GM19351 (cell line): ENCODE results near the gene MYO6.
"Not testable (repeated sequence)": the region's sequence is repeated elsewhere in the genome, so short reads cannot be mapped to it uniquely, and the experiment has no call there.

Source experiments
- ATAC-seq: cut with Tn5 transposase; IDR thresholded peaks from one replicate; pipeline ENCODE4 v1.9.1; 2021; ENCODE audit warnings: mild to moderate bottlenecking, moderate library complexity; ENCODE audit not compliant: unreplicated experiment

MYO6 gene

DNA sequence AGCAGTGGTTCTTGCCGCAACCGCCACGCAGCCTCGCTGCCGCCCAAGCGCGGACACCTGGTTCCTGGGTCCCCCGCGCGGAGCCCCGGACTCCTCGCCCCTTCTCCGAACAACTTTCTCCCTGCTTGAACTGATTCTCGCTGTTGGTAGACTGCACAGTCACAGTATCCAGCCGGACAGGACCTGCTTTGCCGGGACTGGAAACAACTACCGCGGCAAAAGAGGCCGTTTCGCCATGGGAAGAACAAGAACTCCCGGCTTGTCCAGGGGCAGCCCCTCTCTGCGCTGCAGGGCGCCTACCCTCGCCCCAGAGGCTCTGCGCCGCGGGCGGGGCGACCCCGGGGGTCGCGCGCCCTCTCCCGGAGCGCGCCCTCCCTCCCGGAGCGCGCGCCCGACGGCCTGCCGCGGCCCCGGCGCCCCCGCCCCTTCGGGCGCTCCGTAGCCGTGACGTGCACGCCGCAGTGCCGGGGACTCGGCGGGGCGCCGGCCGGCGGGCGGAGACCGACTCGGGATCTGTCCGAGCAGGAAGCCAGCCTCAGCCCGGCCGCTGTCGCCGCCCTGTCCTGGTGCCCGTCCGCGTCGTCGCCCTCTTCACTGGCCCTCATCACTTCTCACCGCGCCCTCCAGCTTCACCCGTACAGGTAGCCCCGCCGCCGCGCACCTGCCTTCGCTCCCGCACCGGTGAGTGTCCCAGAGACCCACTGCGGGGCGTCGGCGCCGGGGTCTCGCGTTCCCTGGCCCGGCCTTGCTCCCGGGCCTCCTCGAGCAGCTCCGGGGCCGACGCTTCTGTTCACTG lies at the start of gene MYO6:
Gene MYO6 (plus strand): TSS at position 497 of the 796 bp plus-strand sequence. CDS start 68,309 bp downstream, outside the sequence.
- peak; percentile 79 for ATAC-seq

DNA sequence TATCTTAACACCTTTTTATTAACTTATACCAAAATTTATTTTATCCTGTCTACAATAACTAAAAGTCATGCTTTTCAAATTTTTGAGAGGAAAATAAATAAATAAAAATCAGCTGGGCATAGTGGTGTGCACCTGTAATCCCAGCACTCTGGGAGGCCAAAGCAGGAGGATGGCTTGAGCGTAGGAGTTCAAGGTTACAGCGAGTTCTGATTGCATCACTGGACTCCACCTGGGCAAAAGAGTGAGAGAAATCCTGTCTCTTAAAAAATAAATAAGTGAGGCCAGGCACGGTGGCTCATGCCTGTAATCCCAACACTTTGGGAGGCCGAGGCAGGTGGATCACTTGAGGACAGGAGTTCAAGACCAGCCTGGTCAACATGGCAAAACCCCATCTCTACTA lies 40.7 kb upstream of the MYO6 start:
- not testable (repeated sequence) for ATAC-seq

DNA sequence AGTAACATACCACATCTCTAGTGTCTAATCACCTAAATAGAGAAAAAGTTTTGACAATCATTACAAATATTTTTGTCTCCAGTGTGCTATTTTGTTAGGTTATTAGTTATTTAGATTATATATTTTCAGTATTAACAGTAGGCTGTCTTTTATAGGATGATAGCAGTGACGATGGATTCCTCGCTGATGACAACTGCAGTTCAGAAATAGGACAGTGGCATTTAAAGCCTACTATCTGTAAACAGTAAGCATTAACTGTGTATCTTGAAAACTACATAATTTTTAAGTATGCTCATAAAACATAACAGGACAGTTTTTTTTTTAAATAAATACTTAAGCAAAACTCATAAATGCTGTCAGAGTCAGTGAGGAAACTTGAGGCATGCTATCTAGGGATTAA lies 37.9 kb upstream of the MYO6 start:
- no peak for ATAC-seq

DNA sequence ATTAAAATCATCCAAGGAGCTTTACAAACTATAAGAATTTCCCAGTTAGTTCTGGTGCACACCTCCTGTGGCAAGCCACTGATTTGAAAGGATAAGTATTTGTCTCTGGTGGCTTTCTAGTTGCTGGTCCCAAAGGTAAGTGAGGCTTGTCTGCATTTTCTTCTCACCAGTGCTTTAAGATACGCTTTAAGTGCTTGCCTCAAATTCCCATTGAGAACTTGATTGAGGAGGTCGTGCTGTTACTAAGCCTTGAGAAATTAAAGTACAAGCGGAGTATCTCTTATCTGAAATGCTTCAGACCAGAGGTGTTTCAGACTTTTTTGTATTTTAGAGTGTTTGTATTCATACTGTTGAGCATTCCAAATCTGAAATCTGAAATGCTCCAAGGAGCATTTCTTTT lies 29.9 kb upstream of the MYO6 start:
- no peak for ATAC-seq

DNA sequence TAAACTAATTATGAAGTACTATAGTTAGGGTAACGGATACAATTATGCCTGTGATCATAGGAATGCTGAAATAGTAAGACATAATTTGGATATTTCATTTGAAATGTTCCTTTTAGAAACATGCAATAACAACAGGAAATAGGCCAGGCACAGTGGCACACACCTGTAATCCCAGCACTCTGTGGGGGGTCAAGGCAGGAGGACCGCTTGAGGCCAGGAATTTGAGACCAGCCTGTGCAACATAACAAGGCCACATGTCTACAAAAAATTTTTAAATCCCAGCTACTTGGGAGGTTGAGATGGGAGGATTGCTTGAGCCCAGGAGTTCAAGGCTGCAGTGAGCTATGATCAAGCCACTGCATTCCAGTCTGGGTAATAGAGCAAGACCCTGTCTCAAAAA lies 25.7 kb upstream of the MYO6 start:
- ATAC-seq, result no peak

DNA sequence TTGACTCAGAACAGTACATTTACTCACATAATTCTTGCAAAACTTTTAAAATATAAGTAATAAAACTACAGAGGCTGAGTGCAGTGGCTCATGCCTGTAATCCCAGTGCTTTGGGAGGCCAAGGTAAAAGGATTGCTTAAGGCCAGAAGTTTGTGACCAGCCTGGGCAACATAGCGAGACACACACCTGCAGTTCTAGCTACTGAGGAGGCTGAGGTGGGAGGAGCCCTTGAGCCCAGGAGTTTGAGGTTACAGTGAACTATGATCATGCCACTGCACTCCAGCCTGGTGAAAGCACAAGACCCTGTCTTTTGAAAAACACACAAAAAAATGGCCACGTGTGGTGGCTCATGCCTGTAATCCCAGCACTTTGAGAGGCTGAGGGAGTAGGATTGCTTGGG lies 21.8 kb upstream of the MYO6 start:
- no peak for ATAC-seq

DNA sequence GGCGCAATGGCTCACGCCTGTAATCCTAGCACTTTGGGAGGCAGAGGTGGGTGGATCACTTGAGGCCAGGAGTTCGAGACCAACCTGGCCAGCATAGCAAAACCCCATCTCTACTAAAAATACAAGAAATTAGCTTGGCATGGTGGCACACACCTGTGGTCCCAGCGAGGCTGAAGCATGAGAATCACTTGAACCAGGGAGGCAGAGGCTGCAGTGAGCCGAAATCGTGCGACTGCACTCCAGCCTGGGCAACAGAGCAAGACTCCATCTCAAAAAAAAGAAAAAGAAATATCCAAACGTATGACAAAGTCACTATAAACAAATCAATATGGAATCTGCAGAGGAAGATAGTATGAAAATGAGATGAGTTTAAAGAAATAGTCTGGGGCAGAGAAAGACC lies 18.0 kb upstream of the MYO6 start:
- ATAC-seq, result not testable (repeated sequence)

DNA sequence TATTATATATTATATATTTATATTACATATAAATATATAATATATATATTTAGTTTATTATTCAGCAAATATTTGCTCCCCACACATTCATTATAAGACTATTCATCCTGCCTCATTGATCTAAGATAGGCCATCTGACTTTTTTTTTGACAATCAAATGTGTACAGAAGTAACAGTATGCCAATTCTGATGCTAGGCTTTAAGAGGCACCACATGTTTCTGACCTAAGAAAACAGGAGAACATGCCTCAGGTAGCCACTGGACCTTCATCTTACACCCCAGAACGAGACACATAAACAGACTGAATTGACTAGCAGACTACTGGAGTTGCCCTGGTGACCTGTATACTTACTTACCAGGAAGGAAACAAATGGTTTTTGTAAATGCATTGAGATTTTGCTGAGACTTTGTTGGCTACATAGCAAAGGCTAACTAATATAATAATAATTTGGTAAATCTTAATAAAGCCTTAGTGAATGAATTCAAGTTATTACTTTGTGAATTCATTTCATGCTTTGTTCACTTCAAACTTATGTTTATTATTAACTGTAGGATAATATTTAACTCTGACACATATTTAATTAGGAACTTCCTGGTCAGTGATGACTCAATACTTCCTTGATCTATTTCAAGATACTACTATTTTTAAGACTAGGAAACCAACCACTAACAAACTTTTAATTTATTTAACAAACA lies 13.4 kb upstream of the MYO6 start:
- peak; percentile 77 for ATAC-seq

DNA sequence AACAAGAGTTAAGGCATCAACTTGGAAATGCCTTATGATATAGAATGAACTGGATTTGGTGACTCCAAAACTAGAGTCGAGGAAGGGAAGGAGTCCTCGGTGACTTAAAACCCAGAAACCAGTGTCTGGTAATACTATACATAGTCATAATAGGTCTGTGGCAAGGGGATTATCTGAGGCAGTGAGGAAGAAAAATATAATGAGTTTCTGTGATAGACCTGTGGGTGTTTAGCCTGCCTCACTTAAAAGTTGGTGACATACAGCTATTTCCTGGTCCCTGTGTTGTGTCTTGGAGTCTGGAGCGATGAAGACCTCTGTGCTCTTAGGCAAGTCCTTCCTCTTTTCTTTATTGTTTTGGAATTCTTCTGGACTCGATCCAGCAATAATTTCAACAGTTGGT lies 5.1 kb upstream of the MYO6 start:
- ATAC-seq, result no peak

DNA sequence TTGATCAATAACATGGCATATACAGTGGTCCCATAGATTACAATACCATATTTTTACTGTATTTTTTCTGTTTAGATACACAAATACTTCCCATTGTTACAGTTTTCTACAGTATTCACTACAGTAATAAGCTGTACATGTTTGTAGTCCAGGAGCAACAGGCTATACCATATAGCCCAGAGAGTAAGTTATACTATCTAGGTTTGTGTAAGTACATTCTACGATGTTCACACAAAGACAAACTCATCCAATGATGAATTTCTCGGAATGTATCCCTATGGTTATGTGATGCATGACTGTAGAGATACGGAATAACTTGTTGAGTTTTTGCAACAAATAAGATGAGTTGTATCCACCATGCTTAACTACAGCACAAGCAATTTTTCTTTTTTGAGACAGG lies 3.6 kb upstream of the MYO6 start:
- no peak for ATAC-seq

DNA sequence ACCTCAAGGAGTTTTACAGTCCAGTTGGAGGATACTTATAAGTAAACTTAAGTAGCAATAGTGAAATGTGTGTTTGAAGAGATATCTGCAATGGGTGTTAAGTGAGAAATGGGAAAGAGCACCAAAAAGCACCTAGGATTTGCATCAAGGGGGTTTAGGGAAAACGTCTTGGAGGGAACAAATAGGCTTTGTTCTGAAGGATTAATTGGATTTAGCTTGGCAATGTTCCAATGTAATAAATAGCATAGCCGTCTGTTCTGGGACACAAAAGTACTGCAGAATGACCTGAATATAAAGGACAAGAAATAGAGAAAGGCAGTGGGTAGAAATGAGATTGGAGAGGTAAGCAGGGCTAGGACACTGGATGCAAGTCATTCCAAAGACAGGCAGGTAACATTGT lies 2.8 kb upstream of the MYO6 start:
- ATAC-seq, result no peak

DNA sequence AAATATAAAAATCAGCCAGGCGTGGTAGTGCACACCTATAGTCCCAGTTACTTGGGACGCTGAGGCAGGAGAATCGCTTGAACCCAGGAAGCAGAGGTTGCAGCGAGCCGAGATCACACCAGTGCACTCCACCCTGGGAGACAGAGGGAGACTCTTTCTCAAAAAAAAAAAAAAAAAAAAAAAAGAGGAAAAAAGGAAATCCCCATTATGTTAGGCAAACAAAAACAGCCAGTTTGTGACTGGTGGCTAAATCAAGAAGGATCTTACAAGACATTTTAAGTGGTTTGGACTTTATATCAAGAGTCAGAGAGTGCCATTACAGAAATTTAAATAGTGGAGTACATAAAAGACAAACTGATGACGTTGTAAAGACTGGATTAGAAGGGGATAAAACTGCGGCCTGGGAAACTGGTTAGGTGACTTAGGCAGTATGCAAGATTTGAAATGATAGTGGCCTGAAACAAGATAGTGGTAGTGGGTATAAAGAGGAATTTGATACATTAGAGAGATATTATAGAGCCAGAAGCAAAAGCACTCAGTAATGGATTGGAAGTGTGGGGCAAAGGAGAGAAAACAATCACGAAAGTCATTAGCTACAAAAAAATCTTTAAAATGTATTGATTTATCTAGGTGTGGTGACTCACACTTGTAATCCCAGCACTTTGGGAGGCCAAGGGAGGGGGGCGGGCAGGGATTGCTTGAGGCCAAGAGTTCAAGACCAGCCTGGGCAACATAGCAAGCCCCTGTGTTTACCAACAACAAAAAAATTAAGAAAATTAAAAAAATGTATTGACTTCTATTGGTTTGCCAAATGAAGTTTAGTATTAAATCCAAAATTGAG lies 1.7 kb upstream of the MYO6 start:
- no peak for ATAC-seq

DNA sequence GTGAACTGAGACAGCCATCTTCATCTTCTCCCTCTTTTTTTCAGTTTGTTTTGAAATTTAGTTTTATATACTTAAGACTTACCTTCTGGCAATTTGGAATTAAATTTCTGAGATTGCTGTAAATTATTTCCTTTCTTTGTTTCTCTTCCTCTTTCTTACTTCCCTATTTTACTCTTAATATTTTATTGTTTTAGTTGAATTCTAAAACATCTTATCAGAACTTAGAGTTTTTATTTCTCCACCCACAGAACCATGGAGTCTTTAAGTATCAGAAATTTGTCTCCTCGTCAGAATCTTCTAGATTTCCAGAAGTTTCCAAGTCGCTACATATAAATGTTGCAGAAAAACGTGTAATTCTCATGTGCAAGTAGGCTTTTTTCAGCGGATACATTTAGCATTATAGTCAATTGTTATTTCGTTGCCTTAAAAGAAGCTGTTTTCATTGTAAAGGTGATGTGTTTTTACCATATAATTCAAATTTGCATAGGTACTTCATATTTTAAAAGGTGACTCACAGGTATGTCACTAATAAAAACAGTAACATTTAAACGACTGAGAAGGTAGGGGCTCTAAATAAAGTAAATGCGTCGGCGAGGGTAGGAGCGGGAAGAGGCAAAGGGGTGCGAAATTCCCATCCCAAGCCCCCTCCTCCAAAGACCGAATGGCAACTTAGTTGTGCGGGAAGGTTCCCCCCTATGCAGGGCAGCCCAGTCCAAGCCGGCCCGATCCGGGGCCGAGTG lies 866 bp upstream of the MYO6 start:
- peak; percentile 0 for ATAC-seq

DNA sequence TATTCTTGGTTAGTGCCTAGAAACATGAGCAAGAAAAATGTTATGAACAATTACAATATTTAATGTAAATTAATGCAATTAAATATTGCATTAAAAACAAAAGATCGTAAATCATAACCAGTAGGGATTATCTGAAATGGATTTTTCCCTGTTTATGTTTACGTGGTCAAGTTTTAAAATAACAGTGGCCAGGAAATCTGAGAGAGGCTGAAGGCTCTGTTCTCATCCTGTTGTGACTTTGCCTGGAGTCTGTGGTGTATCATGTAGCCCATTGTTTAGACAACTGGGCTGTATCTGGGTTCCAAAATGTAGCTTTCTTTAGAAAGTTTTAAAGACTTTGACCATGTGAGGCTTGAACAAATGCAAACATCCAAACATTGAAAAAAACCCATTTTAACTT lies 2.4 kb downstream of the MYO6 start:
- ATAC-seq, result no peak

DNA sequence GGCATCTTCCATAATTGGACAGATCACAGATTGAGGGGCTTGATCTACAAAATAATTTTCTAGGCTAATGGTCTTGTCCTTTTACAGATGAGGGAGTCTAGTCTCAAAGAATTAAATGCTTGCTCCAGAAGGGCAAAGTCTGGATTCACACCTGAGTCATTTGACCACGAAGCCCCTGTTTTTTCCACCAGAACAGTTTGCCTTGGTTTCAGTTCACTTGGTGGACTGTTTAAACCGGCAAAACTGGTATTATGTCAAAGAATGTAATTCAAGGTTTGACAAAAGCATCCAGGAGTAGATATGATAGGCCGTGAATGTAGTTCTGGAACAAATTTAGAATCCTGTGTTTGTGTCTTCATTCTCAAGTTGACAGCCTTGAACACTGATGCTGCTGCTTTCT lies 3.3 kb downstream of the MYO6 start:
- ATAC-seq, result no peak

DNA sequence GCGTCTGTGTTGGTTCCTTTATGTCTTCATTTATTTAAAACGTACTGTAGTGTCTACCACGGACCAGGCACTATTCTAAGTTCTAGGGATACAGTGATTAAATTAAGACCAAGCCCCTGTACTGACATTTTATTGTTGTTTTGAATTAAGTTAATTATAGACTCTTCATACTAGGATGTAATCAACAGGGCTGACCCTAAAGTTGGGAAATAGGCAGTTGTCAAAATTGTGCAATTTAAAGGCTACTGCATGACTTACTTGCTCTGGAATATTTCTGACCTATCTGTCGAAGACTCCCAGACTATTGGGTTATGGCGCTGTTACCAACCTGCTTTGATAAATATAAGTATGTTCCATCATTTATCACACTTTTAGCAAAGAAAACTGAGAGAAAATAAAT lies 6.7 kb downstream of the MYO6 start:
- no peak for ATAC-seq

DNA sequence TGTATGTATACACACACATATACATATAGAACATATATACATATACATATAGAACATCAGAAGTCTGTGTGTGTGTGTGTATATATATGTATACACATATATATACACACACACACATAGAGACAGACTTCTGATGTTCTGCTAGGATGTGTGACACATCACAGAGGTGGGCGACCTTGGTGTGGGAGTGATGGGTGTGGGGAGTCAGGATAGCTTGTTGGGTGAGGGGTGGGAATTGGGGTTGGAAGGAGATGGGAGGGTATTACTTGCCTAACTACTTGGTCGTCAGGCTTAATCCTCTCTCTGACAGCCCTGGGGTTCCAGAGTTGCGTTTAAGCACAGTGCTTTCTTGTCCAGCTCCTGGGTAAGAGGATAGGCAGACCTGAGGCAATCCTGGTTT lies 8.3 kb downstream of the MYO6 start:
- no peak for ATAC-seq

DNA sequence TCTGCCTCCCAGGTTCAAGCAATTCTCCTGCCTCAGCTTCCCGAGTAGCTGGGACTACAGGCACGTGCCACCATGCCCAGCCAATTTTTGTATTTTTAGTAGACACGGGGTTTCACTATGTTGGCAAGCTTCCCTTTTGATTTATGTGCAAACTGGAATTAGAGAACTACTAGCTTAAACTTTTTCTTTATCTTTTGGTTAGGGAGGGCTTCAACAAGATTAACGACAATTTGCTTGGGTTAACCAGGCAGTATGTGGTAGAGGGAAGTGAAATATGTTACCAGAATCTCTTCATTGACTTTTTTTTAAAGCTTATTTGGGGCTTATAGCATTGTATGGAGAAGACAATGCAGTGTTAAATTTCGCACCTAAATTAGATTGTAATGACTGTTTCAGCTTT lies 9.0 kb downstream of the MYO6 start:
- no peak for ATAC-seq

DNA sequence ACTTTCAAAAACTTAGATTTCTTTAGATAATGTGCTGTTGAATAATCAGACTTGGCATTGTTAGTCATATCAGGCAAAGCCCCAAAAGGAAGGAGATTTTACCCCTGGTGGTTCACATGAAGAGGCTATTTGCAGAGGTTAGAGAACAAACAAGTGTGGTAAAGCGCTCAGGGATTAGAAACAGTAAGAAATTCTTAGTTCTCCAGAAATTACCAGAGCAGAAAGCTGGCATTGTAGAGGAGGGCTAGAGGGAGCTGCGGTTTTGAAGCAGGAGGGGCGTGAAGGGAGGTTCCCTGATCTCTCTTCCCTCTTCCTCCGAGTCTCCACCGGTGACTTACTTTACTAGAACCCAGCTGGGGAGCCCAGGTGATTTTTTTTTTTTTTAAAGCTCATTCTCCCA lies 10.2 kb downstream of the MYO6 start:
- no peak for ATAC-seq

DNA sequence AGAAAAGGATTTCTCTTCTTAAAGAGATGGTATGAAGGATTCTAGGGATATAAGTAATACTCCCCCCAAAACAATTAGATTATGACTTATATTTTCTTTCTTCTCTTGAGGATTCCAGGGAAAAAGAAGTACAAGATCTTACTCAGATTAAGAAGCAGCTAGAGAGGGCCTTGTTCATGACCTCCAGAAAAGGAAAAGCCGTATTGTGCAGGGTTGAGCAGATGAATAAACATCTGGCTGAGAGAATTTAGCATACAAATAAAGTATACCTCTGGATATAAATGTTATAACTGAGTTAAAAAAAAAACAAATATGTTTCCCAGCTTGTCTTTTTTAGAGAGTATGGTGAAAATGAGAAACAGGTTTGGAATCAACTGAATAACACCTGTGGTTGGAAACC lies 11.3 kb downstream of the MYO6 start:
- ATAC-seq, result no peak

DNA sequence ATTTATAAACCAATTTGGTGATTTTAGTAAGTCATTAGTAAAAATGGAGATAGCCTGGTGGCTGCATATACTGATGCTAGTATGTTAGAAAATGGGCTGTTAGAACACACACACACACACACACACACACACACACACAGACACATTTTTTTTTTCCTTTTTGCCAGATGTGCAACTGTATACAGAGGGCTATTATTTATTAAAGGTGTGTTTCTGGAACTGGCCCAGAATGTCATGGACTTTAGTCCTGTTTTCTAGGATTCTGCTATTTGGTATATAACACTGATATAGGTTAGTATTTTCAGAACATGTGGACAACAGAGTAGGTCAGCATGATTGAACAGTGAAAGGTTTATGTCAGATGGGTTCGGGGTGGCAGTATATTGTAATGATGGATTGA lies 12.4 kb downstream of the MYO6 start:
- no peak for ATAC-seq
